HTERT RPE-1 (cell line): ENCODE data around the gene NUB1.

Source experiments
- in situ Hi-C: fragments of 300-500 bp; cut with MboI; formaldehyde crosslinking; loops from 4 replicates; pipeline ENCODE4 v1.14.3; 2020; ENCODE audit warnings: low sequenced_read_pairs

NUB1 gene

DNA sequence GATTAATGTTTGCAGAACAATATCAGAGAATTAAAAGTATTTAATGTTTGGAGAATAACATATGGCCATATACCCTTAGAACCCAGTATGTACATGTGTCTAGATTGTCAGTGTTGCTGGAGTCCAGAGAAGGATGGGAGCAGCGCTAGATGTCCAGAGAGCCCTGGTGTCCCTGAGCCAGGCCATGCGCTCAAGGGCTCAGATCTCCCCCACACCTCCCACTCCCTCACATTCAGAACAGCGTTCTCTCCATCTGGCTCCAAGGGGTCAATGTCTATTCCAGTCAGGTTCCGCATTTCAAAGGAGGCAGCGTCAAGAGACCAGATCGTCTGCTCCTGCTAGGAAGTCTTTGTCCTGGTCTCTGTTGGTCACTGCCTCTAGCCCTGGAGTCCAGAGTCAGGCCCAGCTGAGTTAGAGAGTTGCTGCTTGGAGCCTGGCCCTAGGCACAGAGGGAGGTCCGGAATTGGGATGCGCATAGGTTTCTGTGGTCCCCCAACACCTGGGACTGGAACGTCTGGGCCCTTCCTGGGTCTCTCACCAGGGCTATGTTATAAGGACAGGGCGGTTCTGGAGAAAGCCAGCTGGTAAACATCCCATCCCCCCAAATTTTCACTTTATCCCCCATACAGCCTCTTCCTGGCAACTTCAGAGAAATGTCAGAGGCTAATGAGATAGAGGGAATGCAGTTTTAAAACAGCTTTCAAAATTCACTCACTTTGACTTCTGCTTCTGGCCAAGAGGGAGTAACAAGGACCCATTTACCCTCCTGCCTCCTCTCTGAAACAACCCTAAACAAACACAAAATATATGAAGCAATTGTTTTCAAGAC lies 74.7 kb downstream of the NUB1 start:
- in situ Hi-C loops = no loop called here

DNA sequence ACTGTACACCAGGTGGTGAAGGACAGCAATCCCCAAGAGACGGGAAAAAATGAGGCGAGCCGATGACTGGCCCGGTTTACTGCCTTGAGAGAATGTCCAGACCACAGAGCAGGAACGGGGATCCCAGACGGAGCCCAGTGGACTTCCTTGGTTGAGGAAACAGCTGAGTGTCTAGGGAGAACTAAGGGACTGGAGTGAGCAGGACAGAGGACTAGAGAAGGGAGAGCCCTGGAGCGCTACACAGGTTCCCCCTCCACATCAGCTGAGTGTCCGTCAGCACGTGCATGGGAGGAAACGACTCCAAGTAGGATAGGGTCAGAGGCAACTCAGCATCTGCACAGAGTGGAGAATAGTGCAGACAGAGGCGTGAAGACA lies 75.3 kb downstream of the NUB1 start:
- in situ Hi-C loops = no loop called here

DNA sequence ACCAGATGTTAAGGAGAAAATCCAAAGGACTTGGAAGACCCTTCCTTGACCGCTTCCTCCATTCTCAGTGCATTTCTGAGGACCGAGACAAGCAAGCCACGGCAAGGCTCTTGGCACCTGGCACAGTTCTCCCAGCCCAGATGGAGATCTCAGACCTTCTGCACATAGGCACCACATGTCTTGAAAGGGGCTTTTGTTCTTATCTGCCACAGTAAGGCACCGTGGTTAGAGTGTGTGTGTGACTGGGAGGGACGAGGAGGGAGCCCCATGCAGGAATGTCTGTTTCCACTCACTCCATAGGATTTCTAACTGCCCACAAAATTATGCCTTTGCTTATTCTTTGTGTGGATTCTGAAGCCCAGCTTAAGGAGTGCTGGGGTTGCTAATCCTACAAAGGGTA lies 78.5 kb downstream of the NUB1 start:
- in situ Hi-C loops = no loop called here

DNA sequence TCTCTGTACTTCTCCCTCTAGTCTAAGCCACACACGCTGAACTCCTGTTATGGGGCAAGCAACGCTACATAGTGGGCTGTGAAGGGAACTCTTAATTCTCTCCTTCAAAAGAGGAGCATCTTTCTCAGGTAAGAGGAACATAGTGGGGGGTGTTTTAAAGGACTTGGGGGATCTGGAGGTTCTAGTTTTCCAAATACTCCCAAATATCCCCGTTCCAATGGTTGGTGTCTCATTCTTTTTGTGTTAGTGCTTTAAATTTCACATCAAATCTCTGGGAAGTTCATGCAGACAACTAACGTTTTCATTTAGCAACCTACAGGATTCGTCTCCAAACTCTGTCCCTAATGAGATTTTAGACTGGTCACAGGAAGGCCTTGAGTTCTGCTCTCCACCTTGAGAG lies 80.6 kb downstream of the NUB1 start:
- in situ Hi-C loops = no loop called here

DNA sequence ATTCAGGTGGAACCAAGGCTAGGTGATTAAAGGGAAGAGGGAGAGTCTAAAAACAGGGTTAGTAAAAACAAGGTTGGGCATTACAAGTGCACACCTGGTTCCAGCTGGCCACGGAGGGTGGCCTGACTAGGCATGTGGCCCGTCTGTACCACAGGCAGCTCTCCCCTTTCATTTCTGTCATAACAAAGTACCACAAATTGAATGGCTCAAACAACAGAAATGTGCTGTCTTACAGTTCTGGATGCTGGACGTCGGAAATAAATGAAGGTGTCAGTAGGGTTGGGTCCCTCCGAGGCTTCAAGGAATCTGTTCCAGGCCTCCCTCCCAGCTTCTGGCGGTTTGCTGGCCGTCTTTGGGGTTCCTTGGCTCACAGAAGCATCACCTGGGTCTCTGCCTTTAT lies 81.6 kb downstream of the NUB1 start:
- in situ Hi-C loops = no loop called here

DNA sequence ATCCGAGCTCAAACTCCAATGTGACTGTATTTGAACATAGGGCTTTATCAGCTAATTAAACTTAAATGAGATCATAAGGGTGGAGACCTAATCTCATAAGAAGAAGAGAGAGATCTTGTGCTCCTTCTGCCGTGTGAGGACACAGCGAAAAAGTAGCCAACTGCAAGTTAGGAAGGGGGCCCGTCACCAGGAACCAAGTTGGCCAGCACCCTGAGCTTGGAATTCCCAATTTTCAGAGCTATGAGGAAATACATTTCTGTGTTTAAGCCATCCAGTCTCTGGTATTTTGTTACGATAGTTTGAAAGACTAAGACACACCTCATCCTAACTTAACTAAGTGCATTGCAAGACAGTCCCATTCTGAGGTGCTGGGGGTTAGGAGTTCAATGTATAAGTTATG lies 82.3 kb downstream of the NUB1 start:
- in situ Hi-C loops = no loop called here

DNA sequence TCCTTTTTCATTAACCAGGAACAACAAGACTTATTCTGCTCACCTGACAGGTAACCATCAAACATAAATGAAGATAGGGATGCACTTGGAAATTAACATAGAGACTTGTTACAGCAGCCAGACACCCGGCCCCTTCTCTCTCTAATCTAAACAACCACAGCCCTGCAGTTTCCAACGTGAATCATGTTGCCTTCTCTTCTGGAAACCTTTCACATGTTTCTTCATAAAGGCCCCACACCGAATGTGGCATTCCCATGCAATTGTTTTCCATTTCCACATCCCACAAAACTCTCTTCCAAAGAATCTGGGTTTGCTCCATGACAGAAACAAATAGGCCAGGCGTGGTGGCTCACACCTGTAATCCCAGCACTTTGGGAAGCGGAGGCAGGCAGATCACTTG lies 83.2 kb downstream of the NUB1 start:
- in situ Hi-C loops = no loop called here

DNA sequence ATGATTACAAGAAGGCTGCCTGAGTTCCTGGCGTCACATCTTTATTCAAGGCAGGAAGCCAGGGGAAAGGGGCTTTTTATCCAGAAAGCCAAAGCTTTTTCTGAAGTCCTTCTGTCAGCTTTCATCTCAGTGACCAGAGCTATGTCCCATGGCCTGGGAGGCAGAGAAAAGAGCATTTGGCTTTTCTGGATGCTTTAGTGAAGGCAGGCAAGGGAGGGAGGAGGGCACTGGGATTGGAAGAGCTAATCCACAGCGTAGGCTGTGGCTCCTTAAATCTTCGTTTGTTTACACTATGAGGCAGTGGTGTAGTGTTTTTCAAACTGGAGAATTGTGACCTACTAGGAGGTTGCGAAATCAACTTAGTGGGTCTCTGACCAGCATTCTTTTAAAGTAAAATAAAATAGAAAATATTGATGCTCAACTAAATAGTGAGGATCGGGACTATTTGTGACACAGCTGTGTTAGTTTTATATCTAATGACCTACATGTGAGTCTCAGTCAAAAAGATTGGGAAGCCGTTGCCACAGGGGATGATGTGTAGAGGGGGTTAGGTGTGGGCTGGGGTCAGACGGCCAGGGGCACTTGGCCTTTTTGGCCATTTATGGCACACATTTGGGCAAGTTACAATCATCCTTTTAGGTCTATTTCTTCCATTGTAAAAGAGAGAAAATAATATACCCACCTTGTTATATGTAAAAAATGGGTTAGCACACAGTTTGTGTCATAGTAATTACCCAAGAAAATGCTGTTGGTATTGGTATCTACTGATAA lies 84.2 kb downstream of the NUB1 start:
- in situ Hi-C loops = no loop called here

DNA sequence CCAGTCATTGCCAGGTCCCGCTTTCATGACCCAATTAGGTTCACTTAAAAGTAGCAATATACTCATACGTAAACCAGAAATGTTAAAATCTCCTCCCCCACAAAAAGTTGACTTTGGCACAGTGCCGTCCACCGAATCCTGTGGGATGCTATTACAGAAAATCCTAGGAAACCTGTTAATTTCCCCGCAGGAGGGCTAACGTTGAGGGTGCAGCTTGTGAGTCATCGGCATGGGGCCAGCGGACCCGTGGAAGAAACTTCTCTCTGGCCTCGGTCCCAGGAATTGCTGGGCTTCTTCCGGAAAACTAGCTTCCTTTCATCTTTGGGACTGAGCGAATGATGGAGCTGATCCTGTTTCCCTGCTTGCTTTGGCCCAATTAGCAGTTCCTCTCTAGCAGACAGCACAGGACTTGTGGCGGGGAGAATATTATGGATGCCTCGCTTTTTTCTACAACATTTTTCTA lies 84.9 kb downstream of the NUB1 start:
- in situ Hi-C loops = no loop called here

DNA sequence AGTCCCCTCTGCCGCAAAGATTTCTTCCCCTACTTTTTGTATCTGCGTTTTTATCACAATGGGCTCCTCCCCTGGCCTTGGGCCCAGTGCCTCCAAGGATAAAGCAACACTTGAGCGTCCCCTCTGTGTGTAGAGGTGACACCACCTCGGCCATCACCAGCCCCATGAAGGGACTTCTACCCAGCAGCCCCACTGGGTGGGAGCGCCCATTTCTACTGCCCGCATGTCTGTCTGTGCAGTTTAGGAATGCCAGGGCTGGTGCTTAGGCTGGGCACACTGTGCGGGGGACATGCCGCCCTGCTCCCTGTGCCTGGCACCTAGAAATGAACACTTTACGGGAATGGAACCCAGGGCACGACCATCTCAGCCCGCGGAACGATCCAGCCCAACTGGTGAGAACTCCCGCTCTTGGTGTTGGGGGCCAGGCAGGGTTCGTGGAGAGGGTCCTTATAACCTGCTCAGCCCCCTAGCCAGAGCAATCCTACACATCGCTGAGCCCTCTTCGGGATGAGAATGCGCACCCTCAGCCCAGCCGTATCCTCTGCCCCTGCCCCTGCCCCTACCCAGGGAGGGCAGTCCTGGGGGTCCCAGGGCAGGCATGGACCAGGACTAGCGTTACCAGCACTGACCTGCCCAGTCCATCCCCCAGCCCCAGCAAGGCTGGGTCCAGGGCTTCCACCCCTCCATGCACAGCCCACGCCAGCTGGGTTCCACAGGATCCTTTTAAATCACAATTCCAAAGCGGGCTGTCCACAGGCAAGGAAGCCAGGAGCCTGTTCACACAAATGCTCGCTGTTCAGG lies 85.5 kb downstream of the NUB1 start:
- in situ Hi-C loops = no loop called here

DNA sequence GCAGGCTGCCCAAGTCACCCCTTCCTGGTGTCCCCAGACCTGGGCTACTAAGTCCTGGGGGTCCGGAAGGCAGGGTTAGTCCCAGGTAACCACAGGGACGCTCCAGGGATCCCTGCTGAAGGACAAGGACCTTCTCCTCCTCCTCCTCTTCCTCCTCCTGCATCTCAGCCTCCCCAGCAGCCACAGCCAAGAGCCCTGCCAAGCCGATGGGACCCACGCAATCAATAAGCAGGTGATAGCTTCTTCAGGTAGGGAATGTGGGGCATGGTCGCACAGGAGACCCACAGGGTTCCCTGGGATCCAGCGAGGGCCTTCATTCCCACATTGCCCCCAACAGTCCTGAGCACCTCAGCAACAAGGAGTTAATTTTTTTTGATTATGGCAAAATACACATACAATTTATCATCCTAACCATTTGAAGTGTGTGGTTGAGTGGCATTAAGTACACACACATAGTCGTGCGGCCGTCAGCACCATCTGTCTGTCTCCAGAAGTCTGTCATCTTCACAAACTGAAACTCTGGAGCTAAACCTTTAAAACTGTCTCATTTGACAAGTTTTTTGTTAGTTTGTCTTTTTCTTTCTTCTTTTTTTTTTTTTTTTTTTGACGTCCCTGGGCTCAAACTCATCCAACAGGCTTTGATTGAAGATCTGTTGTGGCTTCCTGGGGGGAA lies 86.2 kb downstream of the NUB1 start:
- in situ Hi-C loops = no loop called here
